Measurements from ENCODE around the gene NYAP2. TPM values are rescaled to one million over a fixed set of nuclear protein-coding genes. Genes with fewer than 3 reads are reported as not detected.
A peak's percentile ranks its signal among the peaks of the same experiment; 100 is the strongest.

NYAP2 gene
- total RNA-seq, result under 1 TPM in 1 of 2 donors, not detected in 1; 0.52 TPM

DNA sequence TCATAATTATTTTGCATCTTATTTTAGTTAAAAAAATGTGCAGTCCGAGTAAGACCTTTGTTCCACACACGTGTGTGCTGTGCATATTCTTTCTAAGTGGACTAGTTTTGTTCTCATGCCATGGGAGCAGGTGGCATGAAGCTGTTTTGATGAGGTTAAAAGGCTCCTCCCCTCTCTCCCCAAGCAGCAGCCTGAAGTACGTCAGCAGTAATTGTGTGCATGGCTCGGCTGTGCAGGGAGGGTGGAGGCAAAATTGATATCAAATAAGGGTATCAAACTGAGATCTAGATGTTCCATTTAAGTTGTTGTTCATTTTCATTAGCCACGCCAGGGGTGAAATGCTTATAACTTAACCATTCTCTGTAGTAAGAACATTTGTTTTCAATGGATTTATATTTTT, at the start of gene NYAP2:
TSS of gene NYAP2 (plus strand) at position 207 of the 400 bp plus-strand sequence. CDS start 9,171 bp downstream, outside the sequence.
- WGBS, 2 donors, result 63% methylated on average over 5 of the region's 5 CpGs
- H3K4me3 ChIP-seq, result no peak within 1 kb of the TSS
- ATAC-seq (no peak), DNase-seq (peak in 3 of 4 donors; percentile 6 to 23 (median 11))
- H3K36me3 ChIP-seq (replicated peaks in 1 of 2; ENCODE audit: insufficient read depth in 1 of 2, low read depth in 2 of 2), result no peaks in the 10 kb centered on the region
- H3K9me3 ChIP-seq, result no peaks in the 10 kb centered on the region
- peak in 2 of 3 donors; percentile 10 to 11 for TF ChIP-seq POLR2A (IDR thresholded peaks at IDR 0.05)
- TF ChIP-seq, protein P1, sequence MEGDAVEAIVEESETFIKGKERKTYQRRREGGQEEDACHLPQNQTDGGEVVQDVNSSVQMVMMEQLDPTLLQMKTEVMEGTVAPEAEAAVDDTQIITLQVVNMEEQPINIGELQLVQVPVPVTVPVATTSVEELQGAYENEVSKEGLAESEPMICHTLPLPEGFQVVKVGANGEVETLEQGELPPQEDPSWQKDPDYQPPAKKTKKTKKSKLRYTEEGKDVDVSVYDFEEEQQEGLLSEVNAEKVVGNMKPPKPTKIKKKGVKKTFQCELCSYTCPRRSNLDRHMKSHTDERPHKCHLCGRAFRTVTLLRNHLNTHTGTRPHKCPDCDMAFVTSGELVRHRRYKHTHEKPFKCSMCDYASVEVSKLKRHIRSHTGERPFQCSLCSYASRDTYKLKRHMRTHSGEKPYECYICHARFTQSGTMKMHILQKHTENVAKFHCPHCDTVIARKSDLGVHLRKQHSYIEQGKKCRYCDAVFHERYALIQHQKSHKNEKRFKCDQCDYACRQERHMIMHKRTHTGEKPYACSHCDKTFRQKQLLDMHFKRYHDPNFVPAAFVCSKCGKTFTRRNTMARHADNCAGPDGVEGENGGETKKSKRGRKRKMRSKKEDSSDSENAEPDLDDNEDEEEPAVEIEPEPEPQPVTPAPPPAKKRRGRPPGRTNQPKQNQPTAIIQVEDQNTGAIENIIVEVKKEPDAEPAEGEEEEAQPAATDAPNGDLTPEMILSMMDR (IDR thresholded peaks at IDR 0.05), result no peak
- intact Hi-C loops (cut with DNase I), result no loop called here
- no peaks in the 10 kb centered on the region for H3K4me1 ChIP-seq
- H3K27me3 ChIP-seq, result no peaks in the 10 kb centered on the region
- no peak within 1 kb of the TSS for H3K27ac ChIP-seq

DNA sequence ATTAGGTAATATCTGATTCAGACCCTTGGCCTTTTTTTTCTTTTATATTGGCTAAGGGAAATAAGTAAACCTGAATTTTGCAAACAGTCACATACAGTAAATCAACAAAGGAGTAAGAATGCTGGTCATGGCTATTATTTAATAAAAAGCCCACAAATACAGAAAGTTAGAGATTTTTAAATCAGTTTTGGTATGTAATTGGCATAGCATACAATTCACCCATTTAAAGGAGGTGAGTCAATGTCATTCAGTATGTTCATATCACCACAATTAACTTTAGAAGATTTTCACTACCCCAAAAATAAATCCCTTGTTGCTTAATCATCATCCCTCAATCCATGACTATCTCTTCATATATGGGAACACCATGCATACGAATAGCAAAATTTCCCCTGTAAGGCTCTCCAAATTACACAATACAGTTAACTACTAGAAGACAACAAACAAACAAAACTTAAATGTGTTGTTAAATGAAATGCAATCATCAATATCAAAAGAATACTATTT, 45.9 kb upstream of the NYAP2 start:
- no peak for TF ChIP-seq POLR2A (IDR thresholded peaks at IDR 0.05)
- TF ChIP-seq, protein P1 (IDR thresholded peaks at IDR 0.05), result no peak

DNA sequence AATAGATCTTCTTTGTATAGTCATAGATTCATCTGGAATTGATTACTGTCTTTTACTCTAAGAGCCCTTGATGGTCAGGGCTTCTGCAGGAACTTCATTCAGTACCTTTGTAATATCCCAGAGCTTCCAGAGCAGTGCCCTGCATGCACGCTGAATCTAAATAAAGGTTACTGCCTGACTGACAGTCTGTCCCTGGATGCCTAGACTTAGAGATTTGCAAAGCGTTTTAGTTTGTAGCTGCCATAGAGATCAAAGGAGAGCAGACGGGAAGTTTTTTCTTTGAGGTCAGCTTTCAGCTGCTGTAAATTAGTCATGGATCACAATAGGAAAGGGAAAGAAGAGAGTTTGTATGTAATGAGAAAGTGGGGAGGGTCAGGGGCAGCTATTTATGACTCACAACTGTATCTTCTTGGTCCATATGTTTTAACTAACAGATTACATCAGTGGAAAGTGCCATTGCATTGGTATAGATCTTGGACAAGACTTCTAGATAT, 45.2 kb upstream of the NYAP2 start:
- intact Hi-C loops (cut with DNase I), result no loop called here
- Histone ChIP-seq H3K4me1 (no peaks in the 10 kb centered on the region), H3K4me3 (no peak overlapping the region), H3K36me3 (replicated peaks in 1 of 2; ENCODE audit: insufficient read depth in 1 of 2, low read depth in 2 of 2) (no peaks in the 10 kb centered on the region), H3K9me3 (no peaks in the 10 kb centered on the region), H3K27me3 (no peaks in the 10 kb centered on the region), H3K27ac (no peak overlapping the region)
- ATAC-seq, result no peak
- TF ChIP-seq, protein P1 (IDR thresholded peaks at IDR 0.05), result no peak
- no peak for TF ChIP-seq POLR2A (IDR thresholded peaks at IDR 0.05)
- WGBS, 2 donors, result 53 to 59% methylated on average over 3 of the region's 3 CpGs
- no peak for DNase-seq

More for the DNA sequence above, 45.9 kb upstream of the NYAP2 start:
- intact Hi-C loops (cut with DNase I), result no loop called here
- Histone ChIP-seq H3K36me3 (replicated peaks in 1 of 2; ENCODE audit: insufficient read depth in 1 of 2, low read depth in 2 of 2) (no peaks in the 10 kb centered on the region), H3K4me3 (no peak overlapping the region), H3K27me3 (no peaks in the 10 kb centered on the region), H3K4me1 (no peaks in the 10 kb centered on the region), H3K27ac (no peak overlapping the region), H3K9me3 (no peaks in the 10 kb centered on the region)
- 83% methylated on average over 1 of the region's 1 CpG for WGBS, 2 donors
- DNase-seq (no peak), ATAC-seq (no peak)

DNA sequence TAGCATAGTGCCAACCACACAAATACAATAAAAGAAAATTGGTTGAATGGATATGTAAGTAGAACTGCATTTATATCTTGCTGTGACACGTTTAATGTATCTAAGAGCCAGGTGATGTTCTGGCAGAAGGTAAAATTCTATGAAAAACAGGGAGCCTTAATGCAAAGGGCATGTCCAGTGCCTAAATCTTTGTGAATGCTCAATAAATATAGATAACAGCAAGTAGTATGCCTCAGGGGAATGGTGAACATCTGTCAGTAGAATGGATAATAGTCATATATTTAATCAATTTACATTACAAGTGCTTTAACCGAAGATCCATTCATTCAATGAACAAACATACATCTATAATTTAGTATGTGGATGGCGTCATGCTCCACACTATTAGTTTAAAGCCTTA, 43.7 kb upstream of the NYAP2 start:
- DNase-seq (no peak), ATAC-seq (no peak)
- TF ChIP-seq, protein P1 (IDR thresholded peaks at IDR 0.05), result no peak
- TF ChIP-seq POLR2A (IDR thresholded peaks at IDR 0.05), result no peak
- Histone ChIP-seq H3K27ac (no peak overlapping the region), H3K4me1 (no peaks in the 10 kb centered on the region), H3K36me3 (replicated peaks in 1 of 2; ENCODE audit: insufficient read depth in 1 of 2, low read depth in 2 of 2) (no peaks in the 10 kb centered on the region), H3K27me3 (no peaks in the 10 kb centered on the region), H3K4me3 (no peak overlapping the region), H3K9me3 (no peaks in the 10 kb centered on the region)
- intact Hi-C loops (cut with DNase I), result no loop called here
- WGBS, 2 donors, result 75 to 80% methylated on average over 3 of the region's 3 CpGs

DNA sequence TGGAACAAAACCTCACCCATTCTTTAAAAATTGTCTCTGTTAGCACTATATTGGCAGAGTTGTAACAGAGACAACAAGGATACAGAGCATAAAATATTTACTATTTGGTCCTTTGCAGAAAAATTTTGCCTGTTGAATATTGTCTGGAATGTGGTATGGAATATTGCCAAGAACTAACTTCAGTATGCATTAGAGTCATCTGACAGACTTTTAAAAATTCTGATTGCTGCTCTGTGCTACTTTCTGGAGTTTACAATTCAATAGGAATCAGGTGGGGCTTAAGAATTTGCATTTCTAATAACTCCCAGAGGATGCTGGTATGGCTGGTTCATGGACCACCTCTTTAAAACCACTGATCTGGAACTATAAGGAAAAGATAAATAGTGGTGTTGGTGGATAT, 32.8 kb upstream of the NYAP2 start:
- ATAC-seq (no peak), DNase-seq (no peak)
- H3K9me3 ChIP-seq, result no peaks in the 10 kb centered on the region
- no peaks in the 10 kb centered on the region for H3K4me1 ChIP-seq
- no peak for TF ChIP-seq POLR2A (IDR thresholded peaks at IDR 0.05)
- TF ChIP-seq, protein P1 (IDR thresholded peaks at IDR 0.05), result no peak
- intact Hi-C loops (cut with DNase I), result no loop called here
- no peaks in the 10 kb centered on the region for H3K27me3 ChIP-seq
- no peak overlapping the region for H3K4me3 ChIP-seq
- H3K36me3 ChIP-seq (replicated peaks in 1 of 2; ENCODE audit: insufficient read depth in 1 of 2, low read depth in 2 of 2), result no peaks in the 10 kb centered on the region
- no peak overlapping the region for H3K27ac ChIP-seq
